Smooth muscle cell of the coronary artery (primary cell): ENCODE results near the gene EFL1. TPM values are rescaled to one million over a fixed set of nuclear protein-coding genes. Genes with fewer than 3 reads are reported as not detected.

Experiments
- total RNA-seq: library from RNA; depleted of rRNA; stranded (reverse); fragments of >200 nt; gene quantifications from 2 replicates; pipeline ENCODE4 v1.2.3, GENCODE V29; 2014; ENCODE audit warnings: low replicate concordance

EFL1 gene
- 17.9 and 19.6 TPM in 2 replicates for total RNA-seq

DNA sequence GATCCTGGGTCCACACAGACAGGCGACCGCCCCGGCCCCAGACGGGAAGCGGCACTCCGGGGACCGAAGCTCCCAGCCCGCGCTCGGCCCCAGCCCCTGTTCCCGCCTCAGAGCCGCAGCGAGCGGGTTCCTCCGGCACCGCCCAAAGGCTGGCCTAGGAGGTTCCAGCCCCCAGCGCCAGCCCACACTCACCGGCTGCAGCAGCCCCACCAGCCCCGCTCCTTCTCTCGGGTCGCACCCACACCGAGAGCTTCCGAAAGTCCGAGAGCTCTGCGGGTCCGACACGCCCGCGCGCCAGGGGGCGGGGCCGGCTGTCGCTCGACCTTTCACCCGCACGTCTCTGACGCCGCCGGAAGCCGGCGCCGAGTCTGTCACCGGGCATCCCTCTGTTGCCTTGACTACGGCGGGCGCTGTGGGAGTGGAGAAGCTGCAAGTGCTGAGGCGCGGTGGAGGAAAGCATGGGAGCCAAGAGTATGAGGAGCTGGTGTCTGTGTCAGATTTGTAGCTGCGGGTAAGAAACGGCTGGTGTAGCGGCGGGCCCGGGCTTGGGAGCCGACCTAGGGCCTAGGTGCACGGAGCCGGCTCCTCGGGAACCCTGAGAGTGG is at the start of gene EFL1, which contains the start of gene SAXO2:
Gene EFL1, minus strand, starts transcription at position 313 of the 605 bp plus-strand sequence. CDS start 956 bp downstream, outside the sequence.
Gene SAXO2, plus strand, starts transcription at position 397 of the 605 bp plus-strand sequence. Its CDS starts 62 bp downstream, at position 459.

Other genes starting within 250 kb of the EFL1 start
- gene MEX3B, start 216.7 kb downstream of the EFL1 start, total RNA-seq, result 2.6 and 54.9 TPM in 2 replicates
- gene SAXO2, start 84 bp upstream of the EFL1 start, total RNA-seq, result 0.23 and 0.98 TPM in 2 replicates
- 0.35 and 0.90 TPM in 2 replicates for gene GOLGA6L10, start 86.7 kb upstream of the EFL1 start, total RNA-seq
- gene GOLGA6L9, start 167.1 kb upstream of the EFL1 start, total RNA-seq, result 2.0 and 3.9 TPM in 2 replicates